ENCODE data around the gene BPIFA3.
"Not testable (repeated sequence)": the region's sequence is repeated elsewhere in the genome, so short reads cannot be mapped to it uniquely, and the experiment has no call there.

Gene BPIFA3

GRCh38 chr20:33217052-33217451 lies at the start of gene BPIFA3:
BPIFA3 (plus strand) TSS chr20:33217352; CDS start chr20:33217537, 185 bp downstream.
- DNase-seq (ENCODE audit: low spot score) = no peak

DNA sequence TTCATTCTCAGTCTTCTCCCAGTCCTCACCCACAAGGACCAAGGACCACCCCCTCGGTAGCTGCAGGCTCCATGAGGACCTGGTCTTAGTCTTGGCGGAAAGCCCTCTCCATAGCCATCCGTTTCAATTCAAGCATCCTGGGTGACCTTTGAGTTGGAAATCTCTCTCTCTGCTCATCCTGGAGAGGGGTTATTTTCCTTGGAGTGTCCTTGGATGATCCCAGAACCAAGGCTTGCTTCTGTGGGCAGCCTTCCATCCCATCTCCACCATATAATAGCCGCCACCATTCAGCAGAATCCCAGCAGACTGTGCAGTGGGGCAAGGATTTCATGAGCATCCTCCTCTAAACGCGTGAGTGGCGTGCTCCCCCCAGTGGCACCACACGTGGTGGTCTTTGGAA lies 49.3 kb upstream of the BPIFA3 start, which contains the start of gene BPIFA2:
Gene BPIFA2 (plus strand): TSS at position 301 of the 400 bp plus-strand sequence. CDS start 987 bp downstream, outside the sequence.
- DNase-seq (ENCODE audit: low spot score) = no peak

GRCh38 chr20:33169176-33169794 lies 47.9 kb upstream of the BPIFA3 start:
- DNase-seq (ENCODE audit: low spot score) = no peak

GRCh38 chr20:33172781-33173180 lies 44.4 kb upstream of the BPIFA3 start:
- no peak for DNase-seq (ENCODE audit: low spot score)

DNA sequence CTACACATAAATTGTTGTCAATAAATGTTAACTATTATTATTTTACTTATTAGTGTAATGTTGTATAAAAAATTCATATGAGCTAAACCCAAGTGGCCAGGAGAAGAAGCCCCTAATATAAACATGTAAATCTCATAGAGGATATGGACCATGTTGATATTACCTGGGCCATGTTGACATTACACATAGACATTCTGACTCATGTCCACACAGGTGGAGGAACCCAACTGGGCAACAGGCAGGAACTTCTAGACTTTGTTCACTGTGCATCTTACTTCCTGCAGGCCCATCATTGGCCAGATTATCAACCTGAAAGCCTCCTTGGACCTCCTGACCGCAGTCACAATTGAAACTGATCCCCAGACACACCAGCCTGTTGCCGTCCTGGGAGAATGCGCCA lies 42.0 kb upstream of the BPIFA3 start:
- DNase-seq (ENCODE audit: low spot score) = no peak

GRCh38 chr20:33176101-33176500 lies 41.1 kb upstream of the BPIFA3 start:
- DNase-seq (ENCODE audit: low spot score) = no peak

- no peak for DNase-seq (ENCODE audit: low spot score)
These were observed 39.3 kb upstream of the BPIFA3 start for GRCh38 chr20:33177866-33178265.

DNA sequence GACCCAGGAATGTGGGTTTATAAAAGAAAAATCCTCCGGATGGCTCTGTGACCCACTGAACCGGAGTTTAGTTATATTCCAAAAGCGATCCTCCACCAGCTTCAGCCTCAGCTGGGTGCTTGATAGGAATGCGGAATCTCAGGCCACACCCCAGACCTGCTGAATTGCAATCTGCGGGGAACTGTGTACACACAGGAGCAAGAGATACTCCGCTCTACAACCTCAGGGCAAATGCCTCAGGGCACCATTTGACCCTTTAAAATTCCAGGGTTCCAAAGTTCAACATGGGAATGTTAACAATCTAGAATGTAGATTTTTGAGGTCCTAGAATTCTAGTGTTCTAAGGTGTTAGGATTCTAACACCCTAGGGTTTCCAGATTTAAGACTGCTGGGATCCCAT lies 38.4 kb upstream of the BPIFA3 start:
- DNase-seq (ENCODE audit: low spot score) = peak; percentile 54

- no peak for DNase-seq (ENCODE audit: low spot score)
These were observed 37.0 kb upstream of the BPIFA3 start for GRCh38 chr20:33180169-33180568.

DNA sequence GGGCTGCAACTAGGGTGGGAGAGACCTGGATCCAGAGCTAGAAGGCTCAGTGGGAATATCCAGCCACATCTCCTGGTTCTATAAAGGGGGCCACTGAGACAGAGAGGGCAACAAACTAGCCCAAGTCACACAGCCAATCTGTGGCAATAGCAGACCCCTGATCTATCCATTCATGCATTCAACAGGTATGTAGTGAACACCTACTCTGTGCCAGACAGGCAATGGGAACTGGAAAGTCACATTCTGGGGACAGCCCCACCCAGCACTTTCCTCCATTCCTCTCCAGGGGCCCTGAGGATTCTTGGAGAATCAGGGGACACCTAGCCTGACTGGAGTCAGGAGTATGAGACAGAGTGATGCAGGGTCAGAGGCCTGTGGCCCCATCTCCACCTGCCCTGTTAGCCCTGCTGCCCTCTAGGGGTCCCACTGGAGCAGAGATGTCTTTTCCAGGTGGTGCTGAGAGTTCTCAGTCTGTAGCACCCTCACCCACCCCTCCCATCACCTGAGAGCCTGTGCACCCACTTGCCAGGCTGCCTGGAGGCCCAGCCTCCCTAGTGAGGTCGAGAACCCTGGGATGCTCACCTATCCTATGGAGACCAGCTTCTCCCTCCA lies 35.6 kb upstream of the BPIFA3 start:
- no peak for DNase-seq (ENCODE audit: low spot score)

- no peak for DNase-seq (ENCODE audit: low spot score)
These were observed 33.8 kb upstream of the BPIFA3 start for GRCh38 chr20:33183312-33183711.

GRCh38 chr20:33185031-33185590 lies 32.0 kb upstream of the BPIFA3 start:
- DNase-seq (ENCODE audit: low spot score) = not testable (repeated sequence)

DNA sequence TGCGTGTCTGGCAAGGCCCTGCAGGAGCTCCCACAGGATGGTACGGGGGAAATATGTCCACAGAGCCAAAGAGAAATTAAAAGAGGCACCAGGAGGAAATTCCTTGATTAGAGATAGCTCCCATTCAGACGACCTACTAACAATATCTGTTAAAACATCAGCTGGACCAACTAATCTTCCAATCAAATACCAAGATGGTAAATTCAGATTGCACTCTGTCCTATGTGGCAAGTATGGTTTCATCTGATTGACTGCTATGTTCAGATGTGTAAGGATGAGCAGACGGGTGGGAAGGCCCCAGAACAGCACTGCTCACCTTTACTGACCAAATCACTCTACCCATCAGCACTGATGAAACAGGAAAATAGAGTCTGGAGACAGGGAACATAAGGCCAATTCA lies 29.7 kb upstream of the BPIFA3 start:
- no peak for DNase-seq (ENCODE audit: low spot score)

GRCh38 chr20:33188421-33188820 lies 28.7 kb upstream of the BPIFA3 start:
- no peak for DNase-seq (ENCODE audit: low spot score)

DNA sequence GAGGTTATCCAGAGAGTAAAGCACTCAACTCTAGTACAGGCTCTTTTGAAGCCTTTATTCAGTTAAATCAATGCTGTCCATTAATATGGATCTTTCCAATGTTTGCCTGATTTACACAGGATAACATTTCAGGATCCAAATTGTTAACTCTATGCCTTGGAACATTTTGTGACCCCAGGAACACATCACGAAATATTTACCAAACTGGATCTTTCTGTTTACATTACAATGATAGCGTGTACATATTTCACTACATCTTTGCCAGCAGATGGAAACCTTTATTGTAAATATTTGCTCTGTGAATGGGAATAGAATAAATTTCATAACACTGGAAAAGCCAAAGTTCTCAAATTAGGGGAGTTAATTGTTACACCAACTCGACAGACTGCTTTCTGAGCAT lies 25.7 kb upstream of the BPIFA3 start:
- no peak for DNase-seq (ENCODE audit: low spot score)

DNA sequence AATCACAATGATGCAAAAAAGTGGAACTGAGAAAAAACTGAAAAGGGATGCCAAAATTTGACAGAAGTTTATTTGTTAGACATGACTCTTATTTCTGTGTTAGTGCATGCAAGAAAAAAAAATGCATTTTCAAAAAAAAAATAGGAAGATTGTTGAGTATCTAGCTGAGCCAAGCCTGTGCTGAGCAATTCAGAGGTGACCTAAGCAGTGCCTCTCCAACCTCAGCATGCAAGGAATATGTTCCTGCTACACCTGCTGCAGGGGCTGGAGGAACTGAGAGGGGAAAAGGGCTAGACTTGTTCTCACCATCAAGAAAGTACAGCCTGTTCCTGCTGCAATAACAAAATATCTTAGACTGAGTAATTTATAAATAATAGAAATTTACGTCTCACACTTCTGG lies 25.2 kb upstream of the BPIFA3 start:
- DNase-seq (ENCODE audit: low spot score) = no peak

DNA sequence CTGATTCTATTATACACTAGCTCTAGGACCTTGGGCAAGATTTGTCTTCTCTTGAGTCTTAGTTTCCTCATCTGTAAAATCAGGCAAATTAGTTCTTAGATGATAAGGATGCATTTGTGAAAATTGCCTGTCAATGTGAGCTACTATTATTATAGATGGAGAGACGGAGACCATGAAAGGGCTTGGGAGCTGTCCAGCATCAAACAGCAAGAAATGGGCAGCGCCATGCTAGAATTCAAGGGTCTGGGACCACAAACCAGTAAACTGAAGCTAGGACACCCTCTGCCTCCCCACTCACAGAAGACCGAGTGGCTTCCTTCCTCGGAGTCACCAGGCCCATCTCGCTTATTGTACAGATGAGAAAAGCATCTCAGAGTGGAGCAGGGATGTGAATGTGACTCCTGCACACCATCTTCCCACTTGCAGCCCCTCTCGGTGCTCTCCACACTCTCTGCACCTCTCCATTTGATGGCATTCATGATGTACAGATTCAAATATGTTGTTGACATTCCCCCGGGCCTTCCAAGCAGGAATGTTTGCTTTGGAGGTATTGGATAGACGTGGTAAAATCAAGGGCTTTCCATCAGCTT lies 24.1 kb upstream of the BPIFA3 start:
- no peak for DNase-seq (ENCODE audit: low spot score)

- no peak for DNase-seq (ENCODE audit: low spot score)
These were observed 18.1 kb upstream of the BPIFA3 start for GRCh38 chr20:33199026-33199425.

GRCh38 chr20:33202451-33202850 lies 14.7 kb upstream of the BPIFA3 start:
- DNase-seq (ENCODE audit: low spot score) = no peak

DNA sequence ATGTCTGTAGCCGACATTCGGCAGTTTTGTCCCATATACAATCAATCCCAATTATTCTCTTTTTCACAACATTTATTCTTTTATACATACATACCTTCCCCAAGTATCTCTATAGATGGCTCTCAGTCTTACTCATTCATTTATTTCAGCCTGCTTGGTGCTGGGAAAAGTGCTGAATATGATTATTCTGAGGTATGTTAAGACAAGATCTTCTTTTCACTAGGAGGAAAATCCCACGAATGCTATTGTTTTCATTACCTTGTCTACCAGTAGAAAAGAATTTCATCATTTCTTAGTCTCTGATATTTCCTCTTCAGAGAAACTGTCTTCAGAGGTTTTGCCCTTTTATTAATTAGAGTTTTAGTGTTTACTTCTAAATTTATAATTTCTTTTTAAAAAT lies 13.7 kb upstream of the BPIFA3 start:
- no peak for DNase-seq (ENCODE audit: low spot score)

- peak; percentile 79 for DNase-seq (ENCODE audit: low spot score)
These were observed 7.4 kb upstream of the BPIFA3 start for GRCh38 chr20:33209789-33210188.

DNA sequence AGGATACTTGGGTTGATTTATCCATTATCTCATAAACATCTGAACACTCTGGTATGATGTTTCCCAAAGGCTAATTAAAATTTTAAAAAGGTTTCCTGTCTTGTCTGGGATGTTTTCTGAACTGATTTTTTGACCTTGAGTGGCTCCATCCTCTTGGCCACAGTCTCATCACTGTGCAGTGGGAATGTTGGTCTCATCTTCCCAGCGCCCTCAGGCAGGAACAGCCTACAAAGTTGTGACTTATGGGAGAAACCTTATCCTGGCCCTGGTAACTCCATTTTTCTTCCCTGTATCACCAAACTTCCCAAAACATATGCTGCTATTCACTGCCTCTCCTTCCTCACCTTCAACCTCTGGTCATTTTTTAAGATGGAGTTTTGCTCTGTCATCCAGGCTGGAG lies 6.8 kb upstream of the BPIFA3 start:
- DNase-seq (ENCODE audit: low spot score) = no peak

DNA sequence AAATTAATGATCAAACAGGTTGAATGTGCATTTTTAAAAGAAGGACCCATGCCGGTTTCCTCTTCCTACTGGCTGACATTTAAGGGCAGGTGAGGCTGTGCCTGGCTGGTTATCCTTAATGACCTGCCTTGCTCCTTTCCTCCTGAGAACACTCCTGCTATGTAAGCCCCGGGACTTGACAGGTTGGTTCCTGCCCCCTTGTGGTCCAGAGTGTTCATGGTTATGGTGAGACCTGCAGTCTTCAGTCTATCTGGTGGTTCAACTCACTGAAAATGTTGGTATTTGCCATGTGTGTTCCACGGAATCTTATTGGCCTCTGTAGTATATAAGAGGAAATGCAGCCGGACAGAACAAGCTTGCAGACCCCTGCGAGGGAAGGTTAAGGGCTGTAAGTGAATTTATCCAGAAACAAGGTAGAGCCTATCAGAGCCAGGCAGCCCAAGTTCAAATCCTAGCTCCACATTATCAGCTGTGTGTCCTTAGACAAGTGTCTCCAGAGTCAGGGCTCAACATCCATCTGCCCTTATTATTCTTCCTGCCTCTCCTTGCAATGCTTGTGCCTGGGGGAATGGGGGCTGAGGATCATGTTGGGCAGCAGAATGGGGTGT lies 5.2 kb upstream of the BPIFA3 start:
- DNase-seq (ENCODE audit: low spot score) = peak; percentile 83

Data from SW480 (cell line).